ENCODE results near the gene SEPTIN12. TPM values are rescaled to one million over a fixed set of nuclear protein-coding genes. Genes with fewer than 3 reads are reported as not detected.

SEPTIN12 gene
- total and polyA plus RNA-seq, 2 of the 8 experiments (the other 6 are each of a cell fraction or from before 2014, with no cell fraction given): 0.24 TPM; not detected in 1

DNA sequence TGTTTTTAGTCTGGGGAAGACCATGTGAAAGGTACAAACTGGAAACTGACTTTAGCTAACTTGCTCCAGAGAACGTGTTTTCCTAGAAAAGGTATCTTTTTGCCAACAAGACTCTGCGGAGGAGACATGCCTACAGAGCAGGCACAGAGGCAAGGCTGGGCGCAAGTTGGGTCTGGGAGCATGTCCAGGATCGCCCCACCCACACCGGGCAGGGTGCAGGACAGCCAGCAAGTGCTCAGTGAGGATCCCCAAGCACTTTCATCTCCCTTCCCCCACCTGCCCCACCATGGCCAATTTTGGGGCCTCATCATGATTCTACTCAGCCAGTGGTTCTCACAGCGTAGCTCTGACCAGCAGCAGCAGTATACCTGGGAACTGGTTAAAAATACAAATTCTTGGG, 32.5 kb upstream of the SEPTIN12 start:
- POLR2A ChIA-PET (ENCODE audit: partially characterized antibody): interaction anchor here (1.4 kb wide), 1 partner anchor 87 kb away, joined by 3 read pairs; the partner anchor contains the start of genes ANKS3 and DNAAF8
- Histone ChIP-seq H4K5ac (ENCODE audit: insufficient read length, low read depth, low read length) (no peak overlapping the region), H3K4me3 (ENCODE audit: extremely low read depth in 1 of 4, insufficient read depth in 2 of 4, low read depth in 3 of 4, low read length in 4 of 4) (no peak overlapping the region), H3K27me3 (replicated peaks in 1 of 4; ENCODE audit: control insufficient read depth in 3 of 4, extremely low read depth in 1 of 4, insufficient read depth in 3 of 4, low read length in 3 of 4) (no peaks in the 10 kb centered on the region), H4K91ac (replicated peaks; ENCODE audit: insufficient read length, low read length) (no peak overlapping the region), H3K9me3 (ENCODE audit: insufficient read depth in 2 of 2, low read depth in 1 of 2, low read length in 1 of 2) (no peaks in the 10 kb centered on the region), H3K27ac (ENCODE audit: low read depth, low read length) (no peak overlapping the region), H3K18ac (ENCODE audit: extremely low read depth, low read length) (no peak overlapping the region), H3K79me2 (ENCODE audit: control insufficient read depth in 1 of 2, insufficient read depth in 2 of 2, low read length in 2 of 2) (no peaks in the 10 kb centered on the region), H2BK12ac (ENCODE audit: low read depth, low read length) (no peak overlapping the region), H2AFZ (ENCODE audit: low read length) (no peak overlapping the region), H3K4ac (replicated peaks; ENCODE audit: insufficient read length, low read depth, low read length) (no peak overlapping the region), H2AK5ac (ENCODE audit: low read depth, low read length) (no peak overlapping the region), H3K4me1 (replicated peaks in 1 of 4; ENCODE audit: control insufficient read depth in 3 of 4, insufficient read depth in 4 of 4, low read length in 3 of 4) (no peaks in the 10 kb centered on the region), H4K8ac (ENCODE audit: extremely low read depth, insufficient read depth, low read length) (no peak overlapping the region), H3K23ac (ENCODE audit: insufficient read length) (no peak overlapping the region), H2BK120ac (replicated peaks; ENCODE audit: low read depth, low read length) (no peak overlapping the region), H3K14ac (ENCODE audit: insufficient read length) (no peak overlapping the region), H3K23me2 (ENCODE audit: low read depth, low read length) (no peaks in the 10 kb centered on the region), H2BK5ac (ENCODE audit: low read depth, low read length) (no peak overlapping the region), H4K20me1 (replicated peaks in 1 of 2; ENCODE audit: control insufficient read depth in 1 of 2, insufficient read depth in 2 of 2, low read length in 2 of 2) (peaks cover 2% of the 10 kb centered on the region in 2 experiments), H3K56ac (replicated peaks; ENCODE audit: insufficient read length, low read depth, low read length) (no peak overlapping the region), H3K9ac (replicated peaks in 1 of 4; ENCODE audit: extremely low read depth in 1 of 4, low read depth in 3 of 4, low read length in 3 of 4) (no peak overlapping the region), H3K4me2 (ENCODE audit: insufficient read depth in 1 of 2, low read depth in 2 of 2, low read length in 2 of 2) (no peak overlapping the region), H3K36me3 (ENCODE audit: control insufficient read depth in 2 of 4, insufficient read depth in 4 of 4, low read length in 3 of 4) (peaks cover 8 to 57% (median 41%) of the 10 kb centered on the region in 4 experiments; a peak in 6 of 8 replicates), H3K79me1 (ENCODE audit: low read depth, low read length) (no peaks in the 10 kb centered on the region), H2BK15ac (ENCODE audit: low read length) (no peak overlapping the region), H2BK20ac (ENCODE audit: low read length) (no peak overlapping the region)
- TF ChIP-seq NANOG (IDR thresholded peaks at IDR 0.05; ENCODE audit: insufficient read depth, low read depth, low read length, poor library complexity, severe bottlenecking) (no peak), NRF1 (IDR thresholded peaks at IDR 0.05; ENCODE audit: low read depth, low read length) (no peak), YY1 (IDR thresholded peaks at IDR 0.05; ENCODE audit: low read depth, low read length) (no peak), RBBP5 (IDR thresholded peaks at IDR 0.05; ENCODE audit: borderline replicate concordance, low read depth, low read length) (no peak), POLR2AphosphoS5 (IDR thresholded peaks at IDR 0.05; ENCODE audit: low read depth, low read length) (no peak), RFX5 (IDR thresholded peaks at IDR 0.05; ENCODE audit: borderline replicate concordance, low read depth, low read length) (no peak), EP300 (IDR thresholded peaks at IDR 0.05; ENCODE audit: borderline replicate concordance in 1 of 2, low read depth in 2 of 2, low read length in 2 of 2) (no peak), POU5F1 (IDR thresholded peaks at IDR 0.05; ENCODE audit: low read depth, low read length) (no peak), JUN (IDR thresholded peaks at IDR 0.05; ENCODE audit: low read depth, low read length) (no peak), CHD2 (IDR thresholded peaks at IDR 0.05; ENCODE audit: low read length) (no peak)
- TF ChIP-seq, protein P1, sequence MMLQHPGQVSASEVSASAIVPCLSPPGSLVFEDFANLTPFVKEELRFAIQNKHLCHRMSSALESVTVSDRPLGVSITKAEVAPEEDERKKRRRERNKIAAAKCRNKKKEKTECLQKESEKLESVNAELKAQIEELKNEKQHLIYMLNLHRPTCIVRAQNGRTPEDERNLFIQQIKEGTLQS (IDR thresholded peaks at IDR 0.05; ENCODE audit: insufficient read depth, low read depth, low read length): no peak
- CTCF ChIA-PET (ENCODE audit: partially characterized antibody): no interaction called here
- FAIRE-seq: no peak
- WGBS, 2 experiments (ENCODE audit: extremely low coverage in 1 of 2, insufficient coverage in 1 of 2, insufficient read length in 1 of 2, insufficient replicate concordance in 2 of 2, low coverage in 1 of 2, low lambda C conversion rate in 2 of 2, missing lambda C conversion rate in 1 of 2): 94% methylated on average over 6 of the region's 6 CpGs; no CpG with 5 or more reads in 1 of the 2 experiments
- DNase-seq (ENCODE audit: low read depth in 1 of 2, low spot score in 2 of 2): no peak

Data from H1 (cell line).